Mucosa of rectum (tissue), 2 donors: ENCODE data around the gene ADAM10.

Experiments used
- H3K27ac ChIP-seq, 2 donors: one replicate each; pipeline ENCODE4 v1.7.0; 2013; ENCODE audit warnings: inconsistent platforms in 2 of 2, low read depth in 2 of 2, low read length in 2 of 2
- H3K27me3 ChIP-seq, 2 donors: one replicate each; pipeline ENCODE4 v1.7.0; 2013; ENCODE audit warnings: low read length in 2 of 2; ENCODE audit not compliant: control insufficient read depth in 2 of 2, insufficient read depth in 2 of 2
- H3K36me3 ChIP-seq, 2 donors: one replicate each; pipeline ENCODE4 v1.7.0; 2013; ENCODE audit warnings: low read length in 2 of 2; ENCODE audit not compliant: control insufficient read depth in 2 of 2, insufficient read depth in 2 of 2
- H3K4me1 ChIP-seq, 2 donors: one replicate each; pipeline ENCODE4 v1.7.0; 2013; ENCODE audit warnings: low read length in 2 of 2, mild to moderate bottlenecking in 1 of 2; ENCODE audit not compliant: control insufficient read depth in 2 of 2, insufficient read depth in 2 of 2
- H3K4me3 ChIP-seq, 2 donors: one replicate each; pipeline ENCODE4 v1.7.0; 2013; ENCODE audit warnings: low read length in 2 of 2
- H3K9ac ChIP-seq, 2 donors: one replicate each; pipeline ENCODE4 v1.7.0; 2013; ENCODE audit warnings: low read length in 2 of 2, low read depth in 1 of 2, mild to moderate bottlenecking in 1 of 2
- H3K9me3 ChIP-seq, 2 donors: one replicate each; pipeline ENCODE4 v1.7.0; 2013; ENCODE audit warnings: low read length in 2 of 2; ENCODE audit not compliant: control insufficient read depth in 2 of 2
- donor health status: healthy.
- donor health status: Normal muscosa, but diverticular disease.

The ADAM10 gene

DNA sequence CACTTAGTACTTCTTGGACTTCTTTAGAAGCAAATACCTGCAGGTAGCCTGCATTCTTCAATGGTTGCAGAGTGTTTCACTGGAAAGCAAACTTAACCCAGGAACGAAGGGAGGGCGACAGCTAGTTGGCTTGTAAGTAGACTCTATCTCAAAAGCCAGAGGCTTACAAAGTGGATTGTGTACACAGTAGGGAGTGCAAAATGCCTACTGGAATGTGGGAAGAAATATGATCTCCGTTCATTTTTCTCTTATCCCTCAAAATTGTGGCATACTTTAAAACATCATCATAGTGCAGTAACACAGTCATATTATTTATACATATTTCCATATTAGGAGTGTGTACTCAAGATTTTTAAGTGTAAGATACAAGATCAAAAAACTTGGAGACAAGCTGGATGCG, 162.0 kb downstream of the ADAM10 start:
- no peak overlapping the region for H3K27ac ChIP-seq
- no peak overlapping the region for H3K9ac ChIP-seq
- H3K9me3 ChIP-seq: no peaks in the 10 kb centered on the region
- no peaks in the 10 kb centered on the region for H3K36me3 ChIP-seq
- H3K4me1 ChIP-seq: no peaks in the 10 kb centered on the region
- no peaks in the 10 kb centered on the region for H3K27me3 ChIP-seq
- H3K4me3 ChIP-seq: no peak overlapping the region

DNA sequence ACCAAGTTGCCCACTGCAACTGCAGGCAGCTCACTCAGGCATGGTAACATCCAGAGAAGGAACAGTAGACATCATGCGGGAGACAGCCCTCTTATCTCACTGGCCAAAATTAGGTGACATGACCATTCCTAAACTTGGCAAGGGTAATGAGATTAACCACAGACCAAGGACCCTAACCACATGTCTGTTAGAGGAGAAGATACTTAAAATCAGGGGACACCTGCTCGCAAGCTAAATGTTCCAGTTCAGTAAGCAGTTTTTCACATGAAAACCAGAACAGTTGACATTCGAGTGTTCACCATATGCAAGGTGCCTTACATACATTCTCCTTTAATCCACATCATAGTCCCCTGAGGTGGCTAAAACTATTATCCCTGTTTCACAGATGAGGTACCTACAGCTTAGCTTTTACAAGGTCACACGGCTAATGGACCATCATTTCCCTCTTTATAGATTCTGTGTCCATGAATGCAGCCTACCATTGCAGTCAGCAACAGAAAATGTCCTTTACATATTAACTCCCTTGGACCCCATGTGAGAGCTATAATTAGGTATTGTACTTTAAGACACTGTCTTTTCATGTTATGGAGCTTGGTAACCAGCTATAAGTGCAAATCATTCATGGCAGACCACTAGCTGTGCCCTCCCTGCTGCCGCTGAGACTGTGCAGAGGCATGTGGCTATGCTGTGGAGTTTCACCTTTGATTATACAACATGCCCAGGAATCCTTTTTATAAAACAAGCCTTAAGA, 163.6 kb downstream of the ADAM10 start:
- Histone ChIP-seq H3K27ac (no peak overlapping the region), H3K4me1 (no peaks in the 10 kb centered on the region), H3K9me3 (no peaks in the 10 kb centered on the region), H3K4me3 (no peak overlapping the region), H3K27me3 (no peaks in the 10 kb centered on the region), H3K36me3 (no peaks in the 10 kb centered on the region), H3K9ac (no peak overlapping the region)

DNA sequence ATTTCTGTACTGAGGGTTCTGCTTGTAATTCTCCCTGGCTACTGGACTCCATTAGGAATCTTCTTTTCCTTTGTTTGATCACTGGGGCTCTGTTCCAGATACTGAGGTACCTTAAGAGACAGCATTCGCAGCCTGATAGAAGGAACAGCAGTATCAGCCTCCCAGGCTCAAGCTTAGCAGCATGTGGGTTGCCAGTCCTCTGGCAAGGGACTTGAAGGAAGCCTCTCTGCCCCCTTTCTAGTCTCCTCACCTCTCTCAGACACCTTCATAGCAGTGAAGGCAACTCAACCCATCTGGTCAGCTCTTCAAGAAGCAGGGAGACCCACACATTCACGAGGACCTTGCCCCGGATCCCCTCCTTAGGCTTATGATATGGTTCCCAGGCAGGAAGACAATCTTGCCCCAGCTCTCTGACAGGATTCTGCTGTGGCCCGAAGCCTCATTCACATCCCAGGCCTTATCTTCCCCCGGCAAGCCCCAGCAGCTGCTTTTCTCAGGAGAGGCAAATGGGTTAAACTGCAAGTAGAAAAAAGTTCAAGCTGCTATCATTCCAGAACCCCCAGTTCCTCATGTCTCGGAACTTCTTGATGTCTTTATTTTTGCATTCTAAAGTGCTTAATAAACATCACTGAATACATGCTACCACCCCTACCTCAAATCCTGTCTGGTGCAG, 164.6 kb downstream of the ADAM10 start:
- Histone ChIP-seq H3K9me3 (no peaks in the 10 kb centered on the region), H3K27ac (no peak overlapping the region), H3K36me3 (no peaks in the 10 kb centered on the region)

DNA sequence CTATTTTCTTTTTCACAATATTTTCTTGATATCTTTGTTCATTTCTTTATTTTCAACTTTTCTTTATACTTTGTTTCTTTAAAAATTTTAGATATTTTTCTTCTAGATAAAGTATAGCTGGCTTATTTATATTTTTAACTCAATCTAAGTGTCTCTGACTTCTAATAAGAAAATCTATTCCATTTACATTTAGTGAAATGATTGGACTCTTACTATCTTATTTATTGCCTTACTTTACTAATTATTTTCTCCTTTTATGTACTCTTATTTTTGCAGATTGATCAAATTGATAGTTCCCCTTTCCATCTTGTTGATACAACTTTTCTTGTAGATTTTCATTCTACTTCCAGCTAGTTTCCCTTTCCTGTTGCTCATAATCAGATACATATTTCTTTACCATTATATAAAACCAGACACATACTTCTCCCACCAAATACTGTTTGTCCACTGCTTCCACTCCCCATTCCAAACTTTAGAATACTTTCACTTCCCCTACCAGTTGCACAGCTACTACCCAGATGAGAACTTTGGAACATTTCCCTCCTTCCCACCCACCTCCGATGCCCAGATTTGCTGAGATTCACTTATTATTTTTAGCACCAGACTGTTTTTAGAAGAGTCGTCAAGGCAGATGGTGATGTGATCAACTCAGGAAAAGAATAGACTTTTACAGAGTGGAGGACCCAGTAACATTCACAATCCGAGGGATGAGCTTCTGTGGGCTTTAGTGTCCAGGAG, 166.2 kb downstream of the ADAM10 start:
- Histone ChIP-seq H3K4me1 (no peaks in the 10 kb centered on the region), H3K9me3 (no peaks in the 10 kb centered on the region), H3K4me3 (no peak overlapping the region), H3K36me3 (no peaks in the 10 kb centered on the region), H3K9ac (no peak overlapping the region), H3K27me3 (no peaks in the 10 kb centered on the region), H3K27ac (no peak overlapping the region)

More for the DNA sequence above, 164.6 kb downstream of the ADAM10 start:
- no peaks in the 10 kb centered on the region for H3K4me1 ChIP-seq
- no peak overlapping the region for H3K9ac ChIP-seq
- no peaks in the 10 kb centered on the region for H3K27me3 ChIP-seq
- no peak overlapping the region for H3K4me3 ChIP-seq

DNA sequence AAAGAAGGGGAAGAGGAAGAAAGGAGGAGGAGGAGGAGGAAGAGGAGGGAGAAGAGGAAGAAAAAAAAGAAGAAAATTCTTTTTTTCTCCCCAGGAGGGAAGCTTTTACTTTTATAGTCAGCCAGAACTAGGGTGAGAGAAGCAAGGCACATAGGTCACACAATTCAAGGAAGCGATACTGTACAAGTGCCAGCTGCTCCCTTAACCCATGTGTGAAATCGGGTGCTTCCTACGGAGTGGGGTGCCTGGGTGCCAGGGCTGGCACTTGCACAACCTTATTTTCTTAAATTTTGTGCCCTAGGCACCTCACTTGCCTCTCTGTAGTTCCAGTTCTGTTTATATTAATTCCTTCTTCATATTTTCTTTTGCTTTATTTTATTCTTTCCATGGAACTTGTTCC, 167.3 kb downstream of the ADAM10 start:
- H3K27ac ChIP-seq: no peak overlapping the region
- no peaks in the 10 kb centered on the region for H3K4me1 ChIP-seq
- H3K9me3 ChIP-seq: no peaks in the 10 kb centered on the region
- no peaks in the 10 kb centered on the region for H3K36me3 ChIP-seq
- H3K4me3 ChIP-seq: no peak overlapping the region
- H3K27me3 ChIP-seq: no peaks in the 10 kb centered on the region
- H3K9ac ChIP-seq: no peak overlapping the region

DNA sequence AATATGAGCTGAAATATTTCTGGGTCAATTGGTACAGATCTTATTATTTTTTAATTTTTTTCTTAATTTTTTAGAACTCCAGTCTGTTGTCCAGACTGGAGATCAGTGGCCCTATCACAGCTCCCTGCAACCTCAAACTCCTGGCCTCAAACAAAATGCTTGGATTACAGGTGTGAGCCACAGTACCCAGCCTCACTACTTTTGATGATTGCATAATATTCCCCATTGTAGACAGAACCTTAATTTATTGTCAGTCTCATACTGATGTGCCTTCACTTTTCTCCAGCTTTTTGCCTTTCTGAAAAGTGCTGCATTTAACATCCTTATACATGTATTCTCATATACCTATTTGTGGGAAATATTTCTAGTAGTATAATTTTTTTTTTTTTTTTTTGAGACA, 172.8 kb downstream of the ADAM10 start:
- H3K9ac ChIP-seq: no peak overlapping the region
- no peaks in the 10 kb centered on the region for H3K27me3 ChIP-seq
- peaks cover 20 to 24% of the 10 kb centered on the region in 2 donors for H3K4me1 ChIP-seq
- no peaks in the 10 kb centered on the region for H3K9me3 ChIP-seq
- H3K36me3 ChIP-seq: no peaks in the 10 kb centered on the region
- H3K4me3 ChIP-seq: no peak overlapping the region
- no peak overlapping the region for H3K27ac ChIP-seq

DNA sequence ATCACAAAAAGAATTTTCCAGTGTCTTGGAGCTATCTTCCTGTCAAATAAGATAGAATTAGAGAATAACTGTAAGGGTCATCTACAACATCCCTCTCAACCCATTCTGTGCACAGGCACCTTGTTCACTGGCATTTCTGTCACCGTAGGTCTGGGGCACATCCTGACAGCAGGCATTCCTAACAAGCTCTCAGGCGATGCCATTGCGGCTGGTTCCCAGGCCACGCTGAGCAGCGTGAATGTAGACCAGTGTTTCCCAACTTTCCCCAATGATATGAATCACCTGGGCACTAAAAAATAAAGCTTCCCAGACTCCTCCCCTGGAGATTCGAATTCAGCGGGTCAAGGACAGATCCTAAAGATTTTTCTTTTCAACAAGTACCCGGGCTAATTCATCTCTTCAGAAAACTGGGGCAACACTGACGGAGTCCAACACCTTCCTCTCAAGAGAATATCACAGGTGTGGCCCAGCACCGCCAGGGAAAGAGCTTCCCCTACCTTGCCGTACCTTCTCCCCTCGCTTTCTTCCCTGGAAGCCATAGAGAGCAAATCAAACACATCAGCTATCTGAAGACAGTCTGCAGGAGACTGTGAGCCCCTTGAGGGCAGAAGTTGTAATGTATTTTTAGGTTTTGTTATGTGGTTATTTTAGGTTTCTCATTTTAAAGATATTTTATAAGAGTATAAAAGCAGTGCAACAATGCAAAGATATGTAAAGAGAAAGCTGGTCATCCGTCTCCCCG, 174.3 kb downstream of the ADAM10 start:
- peak overlapping the region; percentile 75 to 85 for H3K27ac ChIP-seq
- H3K9ac ChIP-seq: no peak overlapping the region

DNA sequence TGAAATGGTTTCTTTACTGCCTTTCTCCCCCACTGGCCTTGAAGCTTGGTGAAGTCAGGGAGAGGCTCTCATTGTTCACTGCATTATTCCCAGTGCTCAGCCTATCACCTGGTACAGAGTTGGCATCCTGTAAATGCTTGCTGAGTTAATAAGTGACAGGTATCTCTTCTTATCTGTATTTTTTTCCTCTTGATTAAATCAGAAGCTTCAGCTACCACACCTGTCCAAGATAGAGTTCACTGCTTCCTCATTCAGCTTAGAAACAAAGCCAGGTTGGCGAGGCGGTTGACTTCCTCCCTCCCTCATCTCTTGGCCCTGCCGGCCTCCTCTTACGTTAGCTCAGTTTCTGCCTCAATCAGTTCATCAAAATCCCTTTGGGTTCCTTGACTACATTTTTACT, 174.9 kb downstream of the ADAM10 start:
- Histone ChIP-seq H3K9ac (no peak overlapping the region), H3K4me3 (no peak overlapping the region), H3K9me3 (no peaks in the 10 kb centered on the region), H3K4me1 (peaks cover 20 to 24% of the 10 kb centered on the region in 2 donors), H3K27me3 (no peaks in the 10 kb centered on the region), H3K36me3 (no peaks in the 10 kb centered on the region), H3K27ac (peak overlapping the region; percentile 75 to 85)

More for the DNA sequence above, 174.3 kb downstream of the ADAM10 start:
- Histone ChIP-seq H3K4me1 (peaks cover 20 to 24% of the 10 kb centered on the region in 2 donors), H3K9me3 (no peaks in the 10 kb centered on the region), H3K36me3 (no peaks in the 10 kb centered on the region), H3K4me3 (no peak overlapping the region), H3K27me3 (no peaks in the 10 kb centered on the region)

DNA sequence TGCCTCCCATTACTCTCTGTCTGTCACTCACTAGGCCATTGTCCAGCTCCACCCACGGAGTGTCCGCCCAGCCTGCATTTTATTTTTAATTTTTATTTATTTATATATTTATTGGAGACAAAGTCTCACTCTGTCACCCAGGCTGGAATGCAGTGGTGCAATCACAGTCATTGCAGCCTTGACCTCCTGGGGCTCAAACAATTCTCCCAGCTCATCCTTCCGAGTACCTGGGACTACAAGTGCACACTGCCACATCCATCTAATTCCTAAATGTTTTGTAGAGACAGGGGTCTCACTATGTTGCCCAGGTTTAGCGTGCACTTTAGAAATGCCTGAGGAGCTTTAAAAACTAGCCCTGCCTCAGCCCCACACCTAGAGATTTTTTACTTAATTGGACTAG, 176.2 kb downstream of the ADAM10 start:
- peak overlapping the region in 1 of 2 donors; percentile 58 for H3K27ac ChIP-seq
- no peak overlapping the region for H3K4me3 ChIP-seq
- H3K4me1 ChIP-seq: peaks cover 20 to 24% of the 10 kb centered on the region in 2 donors
- no peaks in the 10 kb centered on the region for H3K36me3 ChIP-seq
- H3K27me3 ChIP-seq: no peaks in the 10 kb centered on the region
- no peak overlapping the region for H3K9ac ChIP-seq
- no peaks in the 10 kb centered on the region for H3K9me3 ChIP-seq
